Left renal cortex interstitium (tissue), 4 donors: Measurements from ENCODE around the gene SULT1C3. TPM values are rescaled to one million over a fixed set of nuclear protein-coding genes. Genes with fewer than 3 reads are reported as not detected.
"Not testable (repeated sequence)": the region's sequence is repeated elsewhere in the genome, so short reads cannot be mapped to it uniquely, and the experiment has no call there.

Experiments
- DNase-seq, 4 donors: peaks; one replicate each; pipeline ENCODE4 v3.0.0-alpha.2; 2013; ENCODE audit warnings: low read depth in 4 of 4, low spot score in 2 of 4, missing footprints in 1 of 4
- polyA plus RNA-seq, 4 donors: library from polyadenylated mRNA; unstranded; fragments of 120-200 nt; gene quantifications; one replicate each; pipeline ENCODE4 v1.2.1, GENCODE V29; 2013; ENCODE audit not compliant: insufficient read length in 4 of 4

The SULT1C3 gene
- polyA plus RNA-seq, 4 donors: 0.17 TPM; not detected in 3

GRCh38 chr2:108243566-108243965 lies 3.8 kb downstream of the SULT1C3 start:
- DNase-seq: no peak

- DNase-seq: no peak
Measured at GRCh38 chr2:108244667-108245414, 5.1 kb downstream of the SULT1C3 start.

- no peak for DNase-seq
Measured at GRCh38 chr2:108253106-108253505, 13.3 kb downstream of the SULT1C3 start.

- no peak for DNase-seq
Measured at GRCh38 chr2:108257757-108258331, 18.1 kb downstream of the SULT1C3 start.

GRCh38 chr2:108260773-108261172 lies 21.0 kb downstream of the SULT1C3 start:
- DNase-seq: no peak

- no peak for DNase-seq
Measured at GRCh38 chr2:108262036-108262435, 22.3 kb downstream of the SULT1C3 start.

- DNase-seq: no peak
Measured at GRCh38 chr2:108263401-108263800, 23.6 kb downstream of the SULT1C3 start.

- no peak for DNase-seq
Measured at GRCh38 chr2:108266218-108266617, 26.4 kb downstream of the SULT1C3 start.

- no peak for DNase-seq
Measured at GRCh38 chr2:108267101-108267500, 27.3 kb downstream of the SULT1C3 start.

GRCh38 chr2:108268001-108268400 lies 28.2 kb downstream of the SULT1C3 start:
- no peak for DNase-seq

GRCh38 chr2:108270346-108270745 lies 30.6 kb downstream of the SULT1C3 start:
- DNase-seq: no peak

GRCh38 chr2:108270768-108271506 lies 31.2 kb downstream of the SULT1C3 start:
- DNase-seq: no peak

GRCh38 chr2:108271691-108272253 lies 32.0 kb downstream of the SULT1C3 start:
- peak in 3 of 4 donors; percentile 20 to 61 (median 61) for DNase-seq

GRCh38 chr2:108278631-108279030 lies 38.9 kb downstream of the SULT1C3 start:
- no peak for DNase-seq

GRCh38 chr2:108279468-108279867 lies 39.7 kb downstream of the SULT1C3 start:
- no peak for DNase-seq

- no peak for DNase-seq
Measured at GRCh38 chr2:108280466-108280865, 40.7 kb downstream of the SULT1C3 start.

GRCh38 chr2:108284566-108284965 lies 44.8 kb downstream of the SULT1C3 start:
- not testable (repeated sequence) for DNase-seq

- no peak for DNase-seq
Measured at GRCh38 chr2:108285616-108286015, 45.8 kb downstream of the SULT1C3 start.

GRCh38 chr2:108287169-108287568 lies 47.4 kb downstream of the SULT1C3 start:
- no peak for DNase-seq

- peak; percentile 66 to 85 (median 81) for DNase-seq
Measured at GRCh38 chr2:108288534-108289106, 48.9 kb downstream of the SULT1C3 start, which contains the start of gene SULT1C2. Gene SULT1C2 (plus strand): TSS chr2:108288895. CDS start chr2:108293668, 4,773 bp downstream.

- DNase-seq: no peak
Measured at GRCh38 chr2:108293850-108294249, 54.1 kb downstream of the SULT1C3 start.
